Measurements from ENCODE around the gene ZNF778. TPM values are rescaled to one million over a fixed set of nuclear protein-coding genes. Genes with fewer than 3 reads are reported as not detected.

Gene ZNF778
- total RNA-seq, 1 donor from 2014 or later, result 8.7 TPM

DNA sequence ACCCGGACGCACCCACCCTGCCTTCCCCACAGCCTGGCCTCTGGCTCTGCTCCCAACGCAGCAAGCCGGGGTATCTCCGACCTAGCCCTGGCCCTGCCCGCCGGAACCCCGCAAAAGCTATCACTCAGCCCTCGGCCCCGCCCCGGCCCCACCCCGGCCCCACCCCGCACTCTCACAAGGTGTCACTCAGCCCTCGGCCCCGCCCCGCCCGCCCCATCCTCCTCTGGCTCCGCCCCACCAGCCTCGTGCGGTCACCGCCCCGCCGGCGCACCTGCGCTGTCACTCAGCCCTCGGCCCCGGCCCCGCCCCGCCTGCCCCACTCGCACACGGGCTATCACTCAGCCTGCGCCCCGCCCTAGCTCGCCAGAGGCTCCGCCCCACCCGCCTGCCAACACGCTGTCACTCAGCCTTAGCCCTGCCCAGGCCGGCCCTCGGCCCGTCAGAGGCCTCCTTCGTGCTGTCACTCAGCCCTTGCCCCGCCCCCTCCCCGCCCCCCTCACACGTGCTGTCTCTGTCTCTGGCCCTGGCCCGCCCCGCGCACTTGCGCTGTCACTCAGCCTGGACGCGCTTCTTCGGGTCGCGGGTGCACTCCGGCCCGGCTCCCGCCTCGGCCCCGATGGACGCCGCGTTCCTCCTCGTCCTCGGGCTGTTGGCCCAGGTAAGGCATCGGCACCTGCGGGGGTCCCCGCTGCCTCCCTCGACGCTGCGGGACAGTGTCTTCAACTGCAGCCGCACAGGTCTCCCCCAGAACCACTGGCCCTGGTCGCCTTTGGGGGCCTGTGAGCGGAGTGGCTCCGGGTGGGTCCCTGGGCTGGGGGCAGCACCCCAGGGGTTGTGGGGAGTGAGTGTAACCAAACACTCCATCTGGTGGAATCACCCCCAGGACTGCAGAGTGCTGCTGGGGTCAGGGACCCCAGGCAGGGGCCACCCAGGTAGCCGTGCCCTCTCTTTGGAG is 46.0 kb upstream of the ZNF778 start, which contains the start of gene CDH15:
Gene CDH15 (plus strand): TSS at position 533 of the 955 bp plus-strand sequence. CDS start 84 bp downstream, at position 617.
- TF ChIP-seq, protein P1, sequence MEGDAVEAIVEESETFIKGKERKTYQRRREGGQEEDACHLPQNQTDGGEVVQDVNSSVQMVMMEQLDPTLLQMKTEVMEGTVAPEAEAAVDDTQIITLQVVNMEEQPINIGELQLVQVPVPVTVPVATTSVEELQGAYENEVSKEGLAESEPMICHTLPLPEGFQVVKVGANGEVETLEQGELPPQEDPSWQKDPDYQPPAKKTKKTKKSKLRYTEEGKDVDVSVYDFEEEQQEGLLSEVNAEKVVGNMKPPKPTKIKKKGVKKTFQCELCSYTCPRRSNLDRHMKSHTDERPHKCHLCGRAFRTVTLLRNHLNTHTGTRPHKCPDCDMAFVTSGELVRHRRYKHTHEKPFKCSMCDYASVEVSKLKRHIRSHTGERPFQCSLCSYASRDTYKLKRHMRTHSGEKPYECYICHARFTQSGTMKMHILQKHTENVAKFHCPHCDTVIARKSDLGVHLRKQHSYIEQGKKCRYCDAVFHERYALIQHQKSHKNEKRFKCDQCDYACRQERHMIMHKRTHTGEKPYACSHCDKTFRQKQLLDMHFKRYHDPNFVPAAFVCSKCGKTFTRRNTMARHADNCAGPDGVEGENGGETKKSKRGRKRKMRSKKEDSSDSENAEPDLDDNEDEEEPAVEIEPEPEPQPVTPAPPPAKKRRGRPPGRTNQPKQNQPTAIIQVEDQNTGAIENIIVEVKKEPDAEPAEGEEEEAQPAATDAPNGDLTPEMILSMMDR (IDR thresholded peaks at IDR 0.05; ENCODE audit: borderline replicate concordance), result no peak
- no peaks in the 10 kb centered on the region for H3K9me3 ChIP-seq (replicated peaks)
- peak; percentile 87 for DNase-seq
- H3K27me3 ChIP-seq (ENCODE audit: low read depth), result peaks cover 89% of the 10 kb centered on the region
- no peak within 1 kb of the TSS for H3K27ac ChIP-seq (replicated peaks)
- H3K36me3 ChIP-seq, result no peaks in the 10 kb centered on the region
- intact Hi-C loops (cut with micrococcal nuclease), result no loop called here
- peaks cover 24% of the 10 kb centered on the region for H3K4me1 ChIP-seq
- H3K4me3 ChIP-seq, result peak within 1 kb of the TSS; percentile 59

DNA sequence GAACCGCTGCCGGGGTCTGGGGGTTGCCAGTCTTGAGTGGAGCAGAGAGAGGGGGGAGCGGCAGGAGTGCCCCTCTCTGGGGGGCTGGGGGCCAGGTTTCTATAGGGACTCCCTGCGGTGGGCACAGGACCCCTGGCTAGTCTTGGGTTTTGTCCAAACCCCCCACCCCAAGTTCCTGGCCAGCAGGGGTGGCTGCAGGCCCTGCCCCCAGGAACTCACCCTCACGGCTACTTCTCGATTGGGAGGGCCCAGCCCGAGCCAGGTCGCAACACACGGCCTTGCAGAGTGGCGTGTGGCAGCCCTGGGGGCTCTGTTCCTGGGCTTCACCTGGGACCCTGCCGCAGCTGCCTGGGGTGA is 45.4 kb upstream of the ZNF778 start:
- intact Hi-C loops (cut with micrococcal nuclease), result no loop called here
- Histone ChIP-seq H3K4me3 (no peak overlapping the region), H3K27ac (replicated peaks) (no peak overlapping the region), H3K36me3 (no peaks in the 10 kb centered on the region), H3K9me3 (replicated peaks) (no peaks in the 10 kb centered on the region), H3K27me3 (ENCODE audit: low read depth) (peaks cover 89% of the 10 kb centered on the region), H3K4me1 (peaks cover 21% of the 10 kb centered on the region)
- TF ChIP-seq, protein P1 (IDR thresholded peaks at IDR 0.05; ENCODE audit: borderline replicate concordance), result no peak
- DNase-seq, result no peak

DNA sequence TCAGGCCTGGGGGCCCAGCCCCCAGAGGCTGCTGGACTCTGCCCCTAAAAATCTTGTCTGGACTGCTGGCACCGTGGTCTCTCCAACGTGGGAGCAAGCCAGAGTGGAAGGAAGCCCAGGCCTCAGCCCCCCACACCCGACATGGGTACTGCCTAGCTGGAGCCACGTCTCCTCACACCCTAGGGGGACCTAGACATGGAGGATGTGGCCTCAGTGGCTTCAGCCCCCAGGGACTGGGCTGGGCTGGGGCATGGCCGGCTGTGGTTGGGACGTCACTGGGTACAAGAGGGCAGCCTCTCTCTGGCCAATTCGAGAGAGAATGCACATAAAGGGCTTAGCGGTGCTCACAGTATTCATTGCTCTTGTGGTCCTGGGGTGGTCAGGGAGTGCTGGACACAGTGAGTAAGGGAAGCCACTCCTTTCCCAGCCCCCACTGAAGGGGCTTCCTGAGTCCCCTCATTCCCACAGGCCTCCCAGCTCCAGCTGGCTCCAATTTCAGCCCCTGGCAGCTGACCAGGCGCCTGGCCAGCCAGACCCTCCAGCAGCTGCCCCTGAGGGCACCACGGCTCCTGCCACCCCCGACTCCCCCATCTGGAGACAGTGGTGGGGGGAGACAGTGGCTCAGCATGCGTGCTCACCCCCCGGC is 44.9 kb upstream of the ZNF778 start:
- Histone ChIP-seq H3K9me3 (replicated peaks) (no peaks in the 10 kb centered on the region), H3K27me3 (ENCODE audit: low read depth) (peaks cover 89% of the 10 kb centered on the region), H3K27ac (replicated peaks) (no peak overlapping the region), H3K36me3 (no peaks in the 10 kb centered on the region), H3K4me3 (no peak overlapping the region), H3K4me1 (peaks cover 17% of the 10 kb centered on the region)
- no peak for DNase-seq
- TF ChIP-seq, protein P1 (IDR thresholded peaks at IDR 0.05; ENCODE audit: borderline replicate concordance), result no peak
- intact Hi-C loops (cut with micrococcal nuclease), result no loop called here

DNA sequence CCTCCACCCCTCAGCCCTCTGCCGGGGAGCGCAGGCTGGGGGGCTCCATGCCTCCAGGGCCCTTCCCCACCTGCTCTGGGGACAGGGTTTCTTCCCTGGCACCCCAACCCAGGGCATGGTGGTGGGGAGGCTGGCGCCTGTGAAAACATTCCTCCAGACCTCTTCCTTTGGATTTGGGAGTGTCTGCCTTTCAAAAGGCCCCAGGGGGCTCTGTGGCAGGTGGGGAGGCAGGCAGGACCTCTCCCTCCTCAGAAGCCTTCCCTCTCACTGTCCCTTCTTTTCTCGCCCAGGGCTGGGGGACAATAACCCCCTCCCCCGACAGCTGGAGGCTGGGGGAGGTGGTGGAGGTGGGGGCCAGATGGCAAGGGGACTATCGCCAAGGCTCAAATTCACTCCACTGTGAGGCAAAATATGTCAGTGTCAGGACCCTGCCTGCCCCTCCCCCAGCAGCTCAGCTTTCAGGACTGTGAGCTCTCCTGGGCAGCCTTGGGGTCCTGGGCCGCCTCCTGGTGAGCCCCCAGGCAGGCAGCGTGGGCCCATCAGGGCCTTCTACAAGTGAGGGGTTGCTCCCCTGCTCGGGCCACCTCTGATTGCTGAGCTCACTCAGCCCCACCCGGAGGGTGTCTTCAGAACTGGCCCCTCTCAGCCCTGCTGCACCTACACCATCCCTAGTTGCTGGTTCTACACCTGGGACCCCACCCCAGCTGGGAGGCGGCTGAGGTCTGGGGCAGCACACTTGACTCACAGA is 44.2 kb upstream of the ZNF778 start:
- intact Hi-C loops (cut with micrococcal nuclease), result no loop called here
- peaks cover 17% of the 10 kb centered on the region for H3K4me1 ChIP-seq
- TF ChIP-seq, protein P1 (IDR thresholded peaks at IDR 0.05; ENCODE audit: borderline replicate concordance), result no peak
- H3K27ac ChIP-seq (replicated peaks), result no peak overlapping the region
- H3K36me3 ChIP-seq, result no peaks in the 10 kb centered on the region
- no peak for DNase-seq
- H3K9me3 ChIP-seq (replicated peaks), result no peaks in the 10 kb centered on the region
- H3K27me3 ChIP-seq (ENCODE audit: low read depth), result peaks cover 89% of the 10 kb centered on the region
- H3K4me3 ChIP-seq, result no peak overlapping the region
